Heart left ventricle (tissue), 13 donors: ENCODE data around the gene OR4E2.

Experiments used
- POLR2A ChIP-seq, 2 donors: fragments of 450-650 bp; IDR thresholded peaks; one replicate each; pipeline ENCODE4 v1.6.1; 2017; ENCODE audit warnings: antibody characterized with exemption in 2 of 2, mild to moderate bottlenecking in 2 of 2, moderate library complexity in 2 of 2
- TF ChIP-seq, protein P1 (sequence below), 12 donors: fragments of 200-600 bp; sonication (generic) in 4 of 12; IDR thresholded peaks; one replicate each; pipeline versions ENCODE4 v1.5.0 to v1.8.0; 2018 to 2022; ENCODE audit warnings: antibody characterized with exemption in 12 of 12, mild to moderate bottlenecking in 5 of 12
- donor health status: ischemic (EF 13 %, LVEDD 7.1; RV severe dilation, severe dysfunction).
- donor health status: DM: no; HTN: yes; CAD: no.
- donor health status: DM: no; HTN: no; CAD: no.
- donor health status: ischemic (EF 25% LVEDD 6.9; RV normal size, moderate dysfunction).
- donor health status: ischemic (EF 25% LVEDD 5.7; RV mildly dilated, moderate dysfunction).
- donor health status: ischemic (EF 35%, LVEDD 5.7; RV mildly dilated, moderate dysfunction).
- donor health status: nonischemic (EF 11% LVEDD 7.7; RV severe dilation, severe dysfunction).
- donor health status: DM: yes; HTN: yes; CAD: no.
- donor health status: PGD.
- donor health status: ischemic (EF 29% LVEDD 5.4; RV normal size, mild dysfunction).
- donor health status: nonischemic (EF 23%, LVEDD 6.1; RV moderate dilation, normal function).

DNA sequence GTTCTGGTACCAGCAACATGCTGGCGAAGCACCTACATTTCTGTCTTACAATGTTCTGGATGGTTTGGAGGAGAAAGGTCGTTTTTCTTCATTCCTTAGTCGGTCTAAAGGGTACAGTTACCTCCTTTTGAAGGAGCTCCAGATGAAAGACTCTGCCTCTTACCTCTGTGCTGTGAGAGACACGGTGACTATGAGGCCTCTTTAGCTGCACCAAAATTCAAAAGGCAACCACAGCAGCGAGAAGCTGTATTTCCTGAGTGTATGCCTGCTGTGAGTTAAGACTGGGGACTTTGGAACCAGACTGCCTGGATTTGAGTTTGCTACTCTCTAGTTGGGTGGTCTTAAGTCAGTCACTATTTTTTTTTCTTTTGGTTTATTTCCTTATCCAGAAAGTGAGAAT, 10.2 kb upstream of the OR4E2 start:
- TF ChIP-seq, protein P1, sequence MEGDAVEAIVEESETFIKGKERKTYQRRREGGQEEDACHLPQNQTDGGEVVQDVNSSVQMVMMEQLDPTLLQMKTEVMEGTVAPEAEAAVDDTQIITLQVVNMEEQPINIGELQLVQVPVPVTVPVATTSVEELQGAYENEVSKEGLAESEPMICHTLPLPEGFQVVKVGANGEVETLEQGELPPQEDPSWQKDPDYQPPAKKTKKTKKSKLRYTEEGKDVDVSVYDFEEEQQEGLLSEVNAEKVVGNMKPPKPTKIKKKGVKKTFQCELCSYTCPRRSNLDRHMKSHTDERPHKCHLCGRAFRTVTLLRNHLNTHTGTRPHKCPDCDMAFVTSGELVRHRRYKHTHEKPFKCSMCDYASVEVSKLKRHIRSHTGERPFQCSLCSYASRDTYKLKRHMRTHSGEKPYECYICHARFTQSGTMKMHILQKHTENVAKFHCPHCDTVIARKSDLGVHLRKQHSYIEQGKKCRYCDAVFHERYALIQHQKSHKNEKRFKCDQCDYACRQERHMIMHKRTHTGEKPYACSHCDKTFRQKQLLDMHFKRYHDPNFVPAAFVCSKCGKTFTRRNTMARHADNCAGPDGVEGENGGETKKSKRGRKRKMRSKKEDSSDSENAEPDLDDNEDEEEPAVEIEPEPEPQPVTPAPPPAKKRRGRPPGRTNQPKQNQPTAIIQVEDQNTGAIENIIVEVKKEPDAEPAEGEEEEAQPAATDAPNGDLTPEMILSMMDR (IDR thresholded peaks at IDR 0.05), result no peak
- no peak for TF ChIP-seq POLR2A (IDR thresholded peaks at IDR 0.05)
